GM19438 (cell line): Measurements from ENCODE around the gene SEPTIN3.
A peak's percentile ranks its signal among the peaks of the same experiment; 100 is the strongest.
"Not testable (repeated sequence)": the region's sequence is repeated elsewhere in the genome, so short reads cannot be mapped to it uniquely, and the experiment has no call there.

Source experiments
- ATAC-seq: cut with Tn5 transposase; IDR thresholded peaks from one replicate; pipeline ENCODE4 v1.9.1; 2021; ENCODE audit warnings: low read depth; ENCODE audit not compliant: unreplicated experiment

The SEPTIN3 gene

DNA sequence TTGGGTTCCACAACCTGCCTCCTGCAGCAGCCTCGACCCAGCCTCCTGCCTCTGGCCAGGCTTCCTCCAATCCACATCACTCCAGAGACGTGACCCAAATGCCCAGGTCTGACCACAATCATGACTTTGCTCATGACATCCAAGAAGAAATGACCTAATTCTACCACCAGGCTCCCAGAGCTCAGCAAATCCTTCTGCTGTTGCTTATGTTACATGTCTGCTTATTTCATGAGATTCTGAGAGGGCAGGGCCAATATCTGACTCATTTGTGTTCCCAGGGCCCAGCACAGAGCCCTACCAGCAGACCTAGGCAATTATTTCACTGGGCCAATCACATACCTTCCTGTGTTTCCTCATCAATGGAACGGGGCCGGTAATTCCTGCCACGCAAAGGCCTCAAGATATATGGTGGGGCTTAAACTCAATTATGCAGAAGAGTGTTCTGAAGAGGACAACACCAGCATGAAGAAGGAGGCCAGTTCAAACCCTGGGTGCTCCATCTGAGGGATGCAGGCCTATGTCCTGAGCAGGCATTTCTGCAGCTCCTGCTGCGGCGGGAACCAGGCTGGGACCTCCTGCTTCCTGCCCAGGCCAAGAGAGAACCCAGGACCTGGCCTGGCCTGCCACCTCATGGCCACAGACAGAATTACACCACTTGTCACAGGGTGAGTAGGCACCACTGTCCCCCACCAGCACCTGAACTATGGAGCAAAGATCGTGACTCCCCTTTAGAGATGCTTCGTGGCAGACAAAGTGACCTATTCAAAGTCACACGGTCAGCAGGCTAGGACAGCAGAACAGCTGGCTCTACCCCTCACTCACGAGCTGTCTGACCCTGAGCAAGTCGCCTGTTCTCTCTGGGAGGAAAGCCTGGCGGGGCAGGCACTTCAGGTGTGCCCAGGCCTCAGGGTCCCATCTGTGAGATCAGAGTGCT is 28.1 kb upstream of the SEPTIN3 start:
- no peak for ATAC-seq

DNA sequence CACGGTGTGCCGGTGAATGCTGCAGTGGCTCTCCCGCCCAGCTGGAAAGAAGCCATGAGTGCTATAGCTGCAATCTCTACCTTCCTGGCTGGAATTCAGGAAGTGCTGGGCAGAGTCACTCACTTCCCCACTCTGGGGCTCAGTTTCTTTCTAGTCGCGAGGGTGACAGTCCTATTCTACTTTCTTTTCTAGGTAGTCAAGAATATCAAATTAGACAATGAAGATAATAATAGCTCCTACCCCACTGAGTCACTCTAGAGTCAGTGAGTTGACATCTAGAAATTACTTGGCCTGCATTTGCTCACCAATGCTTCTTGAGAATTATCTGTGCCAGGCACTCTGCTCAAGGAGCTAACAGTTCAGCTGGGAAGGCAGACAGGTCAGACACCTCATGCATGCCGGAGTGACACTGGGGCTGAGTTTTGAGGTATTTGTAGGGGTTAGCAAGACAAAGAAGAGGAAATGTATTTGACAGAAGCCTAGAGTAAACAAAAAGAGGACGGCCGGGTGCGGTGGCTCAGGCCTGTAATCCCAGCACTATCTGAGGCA is 25.5 kb upstream of the SEPTIN3 start:
- ATAC-seq: no peak

DNA sequence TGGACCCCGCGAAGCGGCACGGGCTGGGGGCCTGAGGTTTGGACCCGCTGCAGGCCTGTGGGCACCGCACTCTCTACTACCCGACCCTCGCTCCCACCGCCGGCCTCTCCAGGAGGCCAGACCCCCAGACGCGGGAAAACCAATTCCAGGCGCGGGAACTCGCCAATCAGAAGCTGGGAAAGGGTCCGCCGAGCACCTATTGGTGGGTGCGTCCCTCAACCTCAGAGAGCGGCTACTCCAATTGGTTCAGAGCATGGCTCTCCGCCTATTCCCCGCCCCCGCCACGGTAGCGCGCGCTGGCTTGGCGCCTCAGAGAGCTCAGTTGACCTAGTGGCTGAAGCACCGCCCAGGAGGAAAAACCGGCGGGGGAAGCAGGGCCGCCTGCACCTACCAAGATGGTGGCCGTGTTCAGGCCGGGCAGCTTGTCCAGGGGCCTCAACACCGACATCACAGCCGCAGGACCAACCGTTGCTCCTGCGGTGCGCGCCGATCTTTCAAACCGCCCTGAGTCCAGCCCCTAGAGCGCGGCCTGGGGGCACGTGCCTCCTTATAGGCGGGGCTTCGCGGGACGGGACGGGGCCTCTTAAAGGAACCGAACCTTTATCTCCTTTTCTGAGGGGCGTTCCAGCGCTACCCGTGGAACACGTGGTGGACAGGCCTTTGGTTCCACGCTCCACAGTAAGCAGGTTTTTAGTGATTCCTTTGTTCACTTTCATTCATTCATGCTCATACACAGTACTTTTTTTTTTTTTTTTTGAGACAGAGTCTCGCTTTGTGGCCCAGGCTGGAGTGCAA is 22.4 kb upstream of the SEPTIN3 start, which contains the start of gene CENPM:
Gene CENPM (minus strand): TSS at position 524 of the 795 bp plus-strand sequence. CDS start 76 bp downstream, at position 448.
- peak; percentile 67 for ATAC-seq

DNA sequence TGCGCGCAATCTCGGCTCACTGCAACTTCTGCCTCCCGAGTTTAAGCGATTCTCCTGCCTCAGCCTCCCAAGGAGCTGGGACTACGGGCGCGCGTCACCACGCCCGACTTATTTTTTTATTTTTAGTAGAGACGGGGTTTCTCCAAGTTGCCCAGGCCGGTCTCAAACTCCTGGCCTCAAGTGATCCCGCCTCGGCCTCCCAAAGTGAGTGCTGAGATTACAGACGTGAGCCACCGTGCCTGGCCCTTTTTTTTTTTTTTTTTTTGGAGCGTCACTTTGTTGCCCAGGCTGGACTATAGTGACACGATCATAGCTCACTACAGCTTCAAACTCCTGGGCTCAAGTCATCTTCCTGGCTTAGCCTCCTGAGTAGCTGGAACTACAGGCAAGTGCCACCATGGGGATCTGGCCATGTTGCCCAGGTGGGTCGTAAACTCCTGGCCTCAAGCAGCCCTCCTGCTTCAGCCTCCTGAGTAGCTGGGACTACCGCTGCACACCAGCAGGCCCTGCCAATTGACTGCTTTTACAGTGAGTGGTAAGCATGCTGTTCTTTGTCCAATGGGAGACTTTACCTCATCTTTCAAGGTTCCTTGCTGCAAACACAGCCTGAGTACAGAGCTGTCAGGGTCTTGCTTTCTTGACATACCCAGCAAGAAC is 21.7 kb upstream of the SEPTIN3 start:
- no peak for ATAC-seq

DNA sequence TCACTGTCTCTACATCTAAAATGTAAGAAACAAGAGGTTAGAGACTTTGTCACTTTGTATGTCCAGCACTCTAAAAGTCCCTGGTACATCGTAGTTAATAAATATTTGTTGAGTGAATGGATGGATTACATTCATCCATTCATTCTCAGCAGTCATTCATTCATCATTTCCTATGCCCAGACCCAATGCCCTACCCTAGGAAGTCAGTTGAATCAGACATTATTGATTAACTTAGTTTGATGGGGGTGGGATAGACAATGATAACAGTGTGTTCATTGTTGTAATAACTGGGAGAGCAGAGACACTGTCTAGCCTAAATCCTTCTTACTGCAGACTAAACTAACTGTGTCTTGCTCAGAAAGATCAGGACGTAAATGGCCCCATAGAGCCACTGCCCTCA is 21.1 kb upstream of the SEPTIN3 start:
- ATAC-seq: no peak

DNA sequence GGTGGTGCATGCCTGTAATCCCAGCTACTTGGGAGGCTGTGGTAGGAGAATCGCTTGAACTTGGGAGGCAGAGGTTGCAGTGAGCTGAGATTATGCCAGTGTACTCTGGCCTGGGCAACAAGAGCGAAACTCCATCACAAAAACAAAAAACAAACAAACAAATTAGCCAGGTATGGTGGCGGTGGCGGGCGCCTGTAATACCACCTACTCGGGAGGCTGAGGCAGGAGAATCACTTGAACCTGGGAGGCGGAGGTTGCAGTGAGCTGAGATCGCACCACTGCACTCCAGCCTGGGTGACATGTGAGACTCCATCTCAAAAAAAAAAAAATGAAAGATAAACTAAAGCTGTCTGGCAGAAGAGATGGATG is 20.3 kb upstream of the SEPTIN3 start:
- not testable (repeated sequence) for ATAC-seq

DNA sequence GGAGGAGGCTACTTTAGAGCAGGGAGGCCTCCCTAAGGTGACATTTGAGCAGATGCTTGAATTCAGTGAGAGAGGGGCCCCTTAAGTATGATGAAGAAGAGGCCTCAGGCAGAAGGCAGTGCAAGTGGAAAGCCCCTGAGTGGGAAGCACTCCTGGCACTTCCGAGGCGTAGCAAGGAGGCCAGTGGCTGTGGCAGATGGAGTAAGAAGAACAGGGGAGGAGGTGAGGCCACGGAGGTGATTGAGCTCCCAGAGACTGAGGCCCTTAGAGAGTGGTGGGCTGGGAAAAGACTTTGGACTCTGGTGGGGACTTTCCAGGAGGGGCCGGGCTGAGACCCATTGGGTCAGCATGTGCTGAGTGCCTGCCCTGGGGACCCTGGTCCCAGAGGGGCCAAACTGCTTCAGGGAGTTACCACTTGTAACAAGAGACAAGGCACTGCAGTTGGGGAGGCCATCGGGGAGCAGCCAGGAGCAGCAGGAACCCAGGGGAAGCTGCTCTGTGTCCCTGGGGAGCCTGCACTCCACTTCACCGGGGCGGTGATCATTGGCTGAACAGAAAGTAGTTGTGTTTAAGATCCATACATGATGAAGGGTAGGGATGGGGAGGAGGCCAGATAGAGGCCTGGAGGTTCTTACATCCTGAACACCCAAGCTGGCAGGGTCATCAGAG is 19.8 kb upstream of the SEPTIN3 start:
- no peak for ATAC-seq

DNA sequence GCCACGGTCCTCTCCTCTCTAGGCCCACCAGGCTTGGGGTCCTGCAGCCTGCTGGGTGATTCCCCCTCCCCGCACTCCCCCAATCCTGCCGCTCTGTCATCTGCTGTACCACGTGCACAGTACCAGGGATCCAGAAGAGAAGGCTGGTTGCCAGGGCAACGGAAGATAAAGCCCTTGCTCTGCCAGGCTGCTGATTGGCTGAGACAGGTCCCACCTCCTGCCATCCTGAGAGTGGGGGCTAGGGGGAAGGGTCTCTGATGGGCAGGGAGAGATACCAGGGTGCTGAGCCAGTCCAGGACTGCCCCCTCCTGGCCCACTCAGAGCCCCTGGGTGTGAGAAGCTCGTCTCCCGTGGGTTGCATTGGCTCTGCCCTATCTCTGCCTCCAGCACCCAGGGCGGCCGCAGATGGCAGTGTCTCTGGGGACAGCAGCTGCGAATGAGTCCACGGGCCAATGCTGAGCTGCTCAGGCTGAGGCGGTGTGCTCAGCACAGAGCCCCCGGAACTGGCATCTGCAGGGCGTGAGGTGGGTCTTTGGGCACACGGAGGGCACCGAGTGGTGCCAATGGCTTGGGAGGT is 17.3 kb upstream of the SEPTIN3 start, which contains the start of gene SMIM45:
Gene SMIM45 (plus strand): TSS at position 253 of the 577 bp plus-strand sequence.
- ATAC-seq: no peak

DNA sequence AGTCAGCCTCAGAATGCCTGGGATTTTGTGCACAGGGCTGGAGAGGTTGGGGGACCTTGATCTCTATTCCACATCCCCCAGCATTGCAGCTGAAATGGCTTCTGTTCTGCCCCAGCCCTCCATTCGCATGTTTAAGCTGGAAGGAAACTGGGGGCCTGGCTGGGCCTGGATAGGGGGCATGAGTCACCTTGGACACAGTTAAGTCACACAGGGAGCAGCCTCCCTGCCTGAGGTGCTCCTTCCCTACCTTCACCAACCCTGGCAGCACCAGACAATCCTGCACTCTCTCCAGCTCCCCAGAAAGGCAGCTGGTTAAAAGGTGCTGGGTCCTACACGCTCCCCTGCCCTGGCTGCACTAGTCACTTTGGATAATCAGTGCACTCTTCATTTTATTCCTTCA is 16.5 kb upstream of the SEPTIN3 start:
- ATAC-seq: no peak

DNA sequence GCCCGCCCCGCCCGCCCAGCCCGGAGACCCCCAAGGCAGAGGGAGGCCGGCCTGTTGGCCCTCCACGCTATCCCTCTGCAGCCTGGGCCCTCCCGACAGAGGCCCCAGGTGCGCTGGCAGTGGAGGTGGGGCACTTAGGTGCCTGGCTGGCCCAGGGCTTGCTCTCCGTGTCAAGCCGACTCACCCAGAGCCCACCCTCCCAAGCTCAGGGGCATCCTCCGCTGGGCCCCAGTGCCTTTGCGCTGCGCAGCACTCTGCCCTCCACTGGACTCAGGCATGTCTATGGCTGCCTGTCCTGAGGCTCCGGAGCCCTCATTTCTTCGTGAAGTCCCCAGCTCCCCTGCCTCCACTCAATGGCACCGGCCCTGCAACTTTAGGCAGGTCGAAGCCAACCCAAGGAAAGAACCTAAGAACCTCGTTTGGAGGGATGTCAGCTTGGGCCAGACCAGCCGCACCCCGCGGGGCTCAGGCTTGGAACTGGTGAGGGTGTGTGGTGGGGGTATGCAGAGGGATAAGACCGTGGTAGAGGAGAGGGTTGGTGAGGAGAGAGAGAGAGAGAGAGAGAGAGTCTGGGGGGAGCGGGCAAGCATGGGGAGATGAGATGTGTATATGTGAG is 11.2 kb upstream of the SEPTIN3 start:
- no peak for ATAC-seq

DNA sequence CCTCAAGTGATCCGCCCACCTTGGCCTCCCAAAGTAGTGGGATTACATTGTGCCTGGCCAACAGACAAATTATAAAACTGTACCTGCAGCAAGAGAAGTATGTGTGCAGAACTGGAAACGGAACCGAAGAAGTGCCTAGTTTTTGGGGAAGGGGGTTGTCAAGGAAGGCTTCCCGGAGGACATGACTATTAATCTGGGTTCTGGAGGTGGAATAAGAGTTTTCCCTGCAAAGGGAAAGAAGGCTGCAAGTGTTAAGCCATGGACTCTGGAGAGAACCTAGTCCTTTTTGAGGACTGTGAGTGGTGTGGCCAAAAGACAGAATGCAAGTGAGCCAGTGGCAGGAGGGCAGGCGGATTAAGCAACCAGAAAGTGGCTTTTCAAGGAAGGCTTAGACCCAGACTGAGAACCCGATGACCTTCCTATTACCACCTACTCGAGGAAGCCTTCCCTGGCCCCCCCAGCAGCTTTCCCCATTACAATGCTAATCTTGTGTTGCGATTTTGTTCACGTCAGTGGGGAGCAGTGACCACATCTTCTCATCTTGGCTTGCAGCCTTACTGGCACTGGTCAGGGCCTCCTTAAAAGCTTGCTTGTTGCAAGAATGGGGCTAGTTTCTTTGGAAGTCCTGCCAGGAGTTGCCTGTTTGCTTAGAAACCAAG is 5.7 kb upstream of the SEPTIN3 start:
- ATAC-seq: no peak

DNA sequence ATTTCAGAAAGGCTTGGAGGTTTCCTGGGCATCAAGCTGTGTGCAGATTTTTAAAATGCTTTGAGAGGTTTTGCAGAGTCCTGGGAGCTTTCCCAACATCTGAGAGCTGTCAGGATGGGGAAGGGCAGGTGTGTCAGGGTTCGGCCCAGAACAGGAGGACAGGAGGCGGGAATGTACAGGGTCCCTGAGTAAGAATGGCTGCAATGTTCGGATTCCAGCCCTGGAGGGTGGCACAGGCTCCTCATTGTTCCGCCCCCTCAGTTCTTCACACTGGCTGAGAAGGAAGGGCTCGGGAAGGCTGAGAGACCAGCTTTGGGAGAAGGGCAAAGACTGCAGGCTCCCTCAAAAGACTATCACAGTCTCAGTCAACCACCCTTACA is 5.1 kb upstream of the SEPTIN3 start:
- no peak for ATAC-seq

DNA sequence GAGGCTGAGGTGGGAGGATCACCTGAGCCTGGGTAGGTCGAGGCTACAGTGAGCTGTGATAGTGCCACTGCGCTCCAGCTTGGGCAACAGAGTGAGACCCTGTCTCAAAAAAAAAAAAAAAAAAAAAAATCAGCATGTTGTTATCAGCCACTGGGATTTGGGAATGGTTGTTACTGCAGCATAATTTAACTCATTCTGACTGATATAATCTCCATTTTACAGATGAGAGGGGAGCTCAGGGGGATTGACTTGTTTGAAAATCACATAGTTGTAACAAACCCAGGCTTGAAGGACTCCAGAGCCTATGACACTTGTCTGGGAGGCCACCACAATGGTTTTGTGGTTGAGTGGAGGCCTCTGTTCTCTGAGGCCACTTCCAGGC is 3.0 kb upstream of the SEPTIN3 start:
- ATAC-seq: no peak

DNA sequence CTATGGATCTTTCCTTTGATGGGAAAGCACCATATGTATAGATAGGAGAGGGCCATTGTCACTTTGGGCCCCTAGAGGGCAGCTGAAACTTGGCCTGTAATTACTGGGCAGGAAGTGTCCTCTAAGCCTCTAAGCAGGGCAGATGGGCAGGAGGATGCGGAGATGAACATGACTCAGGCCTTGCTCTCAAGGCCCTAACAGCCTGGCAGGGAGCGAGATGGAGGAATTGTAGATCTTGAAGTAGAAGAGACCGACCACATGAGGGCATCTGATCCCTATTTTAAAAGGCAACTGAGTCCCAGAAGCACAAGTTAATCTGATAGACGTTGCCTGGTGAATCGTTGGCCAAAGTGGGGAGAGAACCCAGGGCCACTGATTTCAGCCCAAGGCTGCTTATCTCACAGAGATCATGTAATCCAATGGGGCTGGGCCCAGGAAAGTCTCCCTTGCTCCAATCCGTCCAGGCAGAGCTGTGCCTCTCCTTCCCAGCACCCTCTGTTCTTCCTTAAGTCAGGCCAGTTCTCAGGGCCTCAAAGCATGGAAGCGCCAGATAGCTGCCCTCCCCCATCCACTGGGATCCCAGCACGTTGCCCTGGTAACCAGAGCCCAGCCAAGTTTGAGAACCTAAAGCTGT is 2.5 kb upstream of the SEPTIN3 start:
- ATAC-seq: no peak

DNA sequence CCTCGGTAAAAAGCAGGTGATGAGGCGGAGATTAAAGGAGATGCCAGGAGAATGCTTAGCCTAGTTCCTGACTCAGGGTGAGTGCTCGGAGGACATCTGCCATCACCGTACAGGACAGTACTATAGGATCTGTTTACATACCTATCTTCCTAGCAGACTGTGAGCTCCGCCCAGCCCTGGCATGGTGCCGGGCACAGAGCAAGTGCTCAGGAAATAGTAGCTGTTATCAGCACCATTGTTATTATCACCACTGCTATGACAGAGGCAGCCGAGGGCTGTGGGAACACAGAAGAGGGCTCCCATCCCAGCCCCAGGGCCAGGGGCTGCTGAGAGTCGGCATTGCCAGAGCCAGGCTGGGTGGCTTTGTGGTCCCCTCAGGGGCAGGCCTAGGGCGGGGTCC is 642 bp upstream of the SEPTIN3 start:
- no peak for ATAC-seq

DNA sequence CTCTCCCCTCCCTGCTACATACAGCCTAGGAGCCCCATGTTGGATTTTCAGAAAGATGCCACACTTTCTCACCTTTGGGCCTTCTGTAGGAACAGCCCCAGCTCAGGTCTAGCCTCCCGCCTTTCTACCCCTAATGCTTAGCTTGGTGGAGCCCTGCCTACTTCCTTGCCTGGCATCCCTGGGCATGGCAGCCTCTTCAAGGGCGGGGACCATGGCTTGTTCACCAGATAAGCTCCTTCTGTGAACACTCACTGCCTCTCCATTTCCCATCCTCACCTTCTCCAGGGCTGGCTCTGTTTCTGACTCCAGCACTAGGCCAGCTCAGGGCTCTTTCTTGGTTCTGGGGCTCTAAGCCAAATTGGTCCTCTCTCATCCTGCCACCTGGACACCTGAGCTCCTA is 1.4 kb downstream of the SEPTIN3 start:
- no peak for ATAC-seq

DNA sequence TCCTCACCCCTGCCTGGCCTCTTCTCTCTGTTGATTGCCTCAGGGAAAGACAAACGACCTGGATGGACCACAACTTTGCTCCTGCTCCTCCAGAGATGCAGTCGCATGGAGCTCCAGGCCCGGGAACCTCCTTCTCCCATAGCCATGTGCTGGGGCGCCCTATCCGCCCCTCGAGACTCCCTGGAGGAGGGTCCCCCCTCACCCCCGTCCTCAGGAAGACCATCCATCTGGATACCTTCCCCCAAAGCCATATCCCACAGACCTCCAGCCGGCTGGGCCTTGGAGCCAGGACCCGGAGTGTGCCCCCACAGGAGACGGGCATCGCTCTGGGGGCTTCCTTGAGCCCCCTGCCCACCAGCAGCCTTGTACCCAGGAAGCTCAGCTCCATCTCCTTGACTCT is 2.2 kb downstream of the SEPTIN3 start:
- no peak for ATAC-seq

DNA sequence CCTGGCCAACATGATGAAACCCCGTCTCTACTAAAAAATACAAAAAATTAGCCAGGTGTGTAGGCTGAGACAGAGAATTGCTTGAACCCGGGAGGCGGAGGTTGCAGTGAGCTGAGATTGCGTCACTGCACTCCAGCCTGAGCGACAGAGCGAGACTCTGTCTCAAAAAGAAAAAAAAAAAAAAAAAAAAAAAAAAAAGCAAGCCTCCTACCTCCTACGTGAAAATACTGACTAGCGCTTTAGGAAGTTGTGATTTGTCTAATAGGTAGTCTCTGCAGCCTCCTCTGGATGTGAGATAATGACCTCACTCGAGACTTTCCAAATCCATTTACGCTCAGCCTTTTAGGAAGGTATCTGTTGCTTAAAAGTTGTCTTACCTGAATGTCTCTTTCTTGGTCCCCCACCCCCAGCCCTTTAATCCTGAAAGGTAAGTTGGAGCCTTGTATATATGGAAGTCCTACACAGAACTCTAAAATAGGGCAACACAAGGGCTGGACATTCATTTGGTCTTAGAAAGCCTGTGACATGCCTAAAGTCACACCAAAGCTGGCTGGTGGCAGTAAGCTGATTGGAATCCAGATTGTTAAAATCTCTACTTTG is 5.5 kb downstream of the SEPTIN3 start:
- ATAC-seq: no peak
